Spinal cord (tissue), 10 donors: Measurements from ENCODE around the gene RRP1. TPM values are rescaled to one million over a fixed set of nuclear protein-coding genes. Genes with fewer than 3 reads are reported as not detected.
A peak's percentile ranks its signal among the peaks of the same experiment; 100 is the strongest.

ENCODE experiments used
- DNase-seq, 6 donors: peaks; one replicate each; pipeline versions ENCODE4 v3.0.0 to v3.0.0-alpha.2; 2013 to 2015; ENCODE audit warnings: low spot score in 6 of 6, low read depth in 4 of 6
- H3K27ac ChIP-seq: one replicate; pipeline ENCODE4 v1.5.1; 2013; ENCODE audit warnings: low read depth, low read length, control low read depth
- H3K27me3 ChIP-seq: one replicate; pipeline ENCODE4 v1.6.1; 2013; ENCODE audit warnings: low read length; ENCODE audit not compliant: control insufficient read depth, insufficient read depth
- H3K36me3 ChIP-seq: one replicate; pipeline ENCODE4 v1.6.1; 2013; ENCODE audit warnings: low read length; ENCODE audit not compliant: control insufficient read depth, insufficient read depth
- H3K4me1 ChIP-seq: one replicate; pipeline ENCODE4 v1.6.1; 2013; ENCODE audit warnings: low read length; ENCODE audit not compliant: control insufficient read depth, insufficient read depth
- H3K4me3 ChIP-seq: one replicate; pipeline ENCODE4 v1.5.1; 2013; ENCODE audit warnings: low read depth, low read length, control low read depth
- H3K9me3 ChIP-seq: one replicate; pipeline ENCODE4 v1.6.1; 2013; ENCODE audit warnings: low read length; ENCODE audit not compliant: control insufficient read depth, insufficient read depth
- WGBS: methylation state at CpG from one replicate; pipeline ENCODE4 v1.1.5; 2013; ENCODE audit warnings: missing lambda C conversion rate; ENCODE audit not compliant: insufficient coverage; 5-methylcytosine and 5-hydroxymethylcytosine counted together
- polyA plus RNA-seq, 2 donors: library from polyadenylated mRNA; unstranded; fragments of 120-200 nt; gene quantifications; one replicate each; pipeline ENCODE4 v1.2.1, GENCODE V29; 2013; ENCODE audit not compliant: insufficient read length in 2 of 2
- total RNA-seq, 2 donors: library from RNA; depleted of rRNA in 1 of 2; stranded (reverse); fragments of 120-200 nt in 1 of 2; fragments of >200 nt in 1 of 2; gene quantifications; one replicate each; pipeline versions ENCODE4 v1.2.3 to v1.2.4, GENCODE V29; 2013 to 2014
- donor health status: healthy.

RRP1 gene
- total and polyA plus RNA-seq, 4 donors = 14.2 to 39.2 (median 24.1) TPM

DNA sequence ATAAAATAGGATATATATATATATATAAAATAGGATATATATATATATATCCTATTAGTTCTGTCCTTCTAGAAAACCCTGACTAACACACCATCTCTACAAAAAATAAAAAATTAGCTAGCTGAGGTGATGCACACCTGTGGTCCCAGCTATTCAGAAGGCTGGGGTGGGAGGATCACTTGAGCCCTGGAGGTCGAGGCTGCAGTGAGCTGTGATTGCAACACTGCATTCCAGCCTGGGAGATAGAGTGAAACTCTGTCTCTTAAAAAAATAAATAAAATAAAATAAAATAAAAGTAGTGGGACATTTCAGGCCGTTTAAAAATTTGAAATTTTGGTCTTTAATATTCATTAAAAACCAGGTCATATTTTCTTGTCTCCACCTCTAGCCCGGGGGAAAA is 4.2 kb upstream of the RRP1 start:
- no peaks in the 10 kb centered on the region for H3K9me3 ChIP-seq
- H3K36me3 ChIP-seq = no peaks in the 10 kb centered on the region

GRCh38 chr21:43786300-43786806 is 3.0 kb upstream of the RRP1 start:
- Histone ChIP-seq H3K4me3 (no peak overlapping the region), H3K27ac (no peak overlapping the region), H3K27me3 (no peaks in the 10 kb centered on the region), H3K9me3 (no peaks in the 10 kb centered on the region), H3K36me3 (peaks cover 5% of the 10 kb centered on the region), H3K4me1 (peaks cover 19% of the 10 kb centered on the region)
- WGBS = 86% methylated on average over 18 of the region's 18 CpGs
- no peak for DNase-seq

More for the DNA sequence above, 4.2 kb upstream of the RRP1 start:
- H3K4me1 ChIP-seq = peaks cover 8% of the 10 kb centered on the region
- H3K27me3 ChIP-seq = no peaks in the 10 kb centered on the region
- no peak for DNase-seq
- WGBS = no CpG with 5 or more reads among the region's 3 CpGs
- no peak overlapping the region for H3K27ac ChIP-seq
- H3K4me3 ChIP-seq = no peak overlapping the region

GRCh38 chr21:43786807-43787440 is 2.5 kb upstream of the RRP1 start:
- Histone ChIP-seq H3K9me3 (no peaks in the 10 kb centered on the region), H3K27ac (no peak overlapping the region)
- WGBS = 96% methylated on average over 37 of the region's 38 CpGs

GRCh38 chr21:43790010-43790524 is 690 bp downstream of the RRP1 start:
- H3K36me3 ChIP-seq = peaks cover 42% of the 10 kb centered on the region
- peak overlapping the region; percentile 82 for H3K4me3 ChIP-seq
- H3K27ac ChIP-seq = no peak overlapping the region
- H3K9me3 ChIP-seq = no peaks in the 10 kb centered on the region
- no peaks in the 10 kb centered on the region for H3K27me3 ChIP-seq
- DNase-seq = no peak
- WGBS = 20% methylated on average over 13 of the region's 13 CpGs
- peaks cover 19% of the 10 kb centered on the region for H3K4me1 ChIP-seq

More at GRCh38 chr21:43786807-43787440, 2.5 kb upstream of the RRP1 start:
- H3K4me3 ChIP-seq = no peak overlapping the region
- H3K36me3 ChIP-seq = peaks cover 11% of the 10 kb centered on the region
- no peak for DNase-seq
- peaks cover 19% of the 10 kb centered on the region for H3K4me1 ChIP-seq
- no peaks in the 10 kb centered on the region for H3K27me3 ChIP-seq

DNA sequence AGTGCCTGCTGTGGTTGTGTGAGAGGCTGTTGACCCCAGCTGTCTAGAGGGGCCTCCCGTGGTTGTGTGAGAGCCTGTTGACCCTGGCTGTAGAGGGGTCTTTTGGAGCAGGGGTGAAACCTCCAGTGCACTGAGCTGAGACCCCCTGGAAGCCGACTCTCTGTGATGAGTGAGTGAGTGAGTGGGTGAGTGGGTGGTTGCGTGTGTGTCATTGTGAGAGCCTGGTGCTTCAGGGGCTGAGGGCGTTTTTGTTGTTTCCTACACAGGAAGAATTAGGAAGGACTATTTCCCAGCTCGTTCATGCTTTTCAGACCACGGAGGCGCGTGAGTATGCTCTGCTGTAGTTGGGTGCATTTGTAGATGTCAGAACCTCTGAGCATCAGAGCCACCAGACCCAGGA is 3.0 kb downstream of the RRP1 start:
- no peak for DNase-seq
- Histone ChIP-seq H3K4me3 (no peak overlapping the region), H3K36me3 (peaks cover 64% of the 10 kb centered on the region), H3K4me1 (peaks cover 19% of the 10 kb centered on the region), H3K9me3 (no peaks in the 10 kb centered on the region), H3K27ac (no peak overlapping the region), H3K27me3 (no peaks in the 10 kb centered on the region)
- 97% methylated on average over 8 of the region's 8 CpGs for WGBS

DNA sequence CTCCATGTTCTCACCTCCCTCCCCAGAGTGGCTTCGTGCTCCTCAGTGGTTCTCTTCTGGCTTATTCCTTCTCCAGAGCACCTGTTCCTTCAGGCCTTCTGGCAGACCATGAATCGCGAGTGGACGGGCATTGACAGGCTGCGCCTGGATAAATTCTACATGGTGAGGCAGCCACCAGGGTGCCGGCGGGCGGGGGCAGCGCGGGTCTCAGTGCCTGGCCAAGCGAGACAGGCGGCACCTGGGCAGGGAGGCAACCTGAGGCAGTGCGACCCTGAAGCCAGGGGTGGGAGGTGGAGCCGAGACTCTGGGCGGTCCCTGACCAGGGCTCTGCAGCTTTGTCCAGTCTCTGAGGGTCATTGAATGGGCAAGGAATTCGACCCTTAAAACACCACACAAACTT is 3.9 kb downstream of the RRP1 start:
- Histone ChIP-seq H3K36me3 (peaks cover 72% of the 10 kb centered on the region), H3K4me3 (no peak overlapping the region), H3K4me1 (peaks cover 19% of the 10 kb centered on the region), H3K27ac (no peak overlapping the region), H3K9me3 (no peaks in the 10 kb centered on the region), H3K27me3 (no peaks in the 10 kb centered on the region)
- no peak for DNase-seq
- 92% methylated on average over 15 of the region's 16 CpGs for WGBS

GRCh38 chr21:43794311-43794710 is 4.9 kb downstream of the RRP1 start:
- Histone ChIP-seq H3K27me3 (no peaks in the 10 kb centered on the region), H3K4me1 (peaks cover 13% of the 10 kb centered on the region), H3K36me3 (peaks cover 83% of the 10 kb centered on the region), H3K9me3 (no peaks in the 10 kb centered on the region), H3K27ac (no peak overlapping the region), H3K4me3 (no peak overlapping the region)
- no peak for DNase-seq
- WGBS = 78% methylated on average over 12 of the region's 12 CpGs

DNA sequence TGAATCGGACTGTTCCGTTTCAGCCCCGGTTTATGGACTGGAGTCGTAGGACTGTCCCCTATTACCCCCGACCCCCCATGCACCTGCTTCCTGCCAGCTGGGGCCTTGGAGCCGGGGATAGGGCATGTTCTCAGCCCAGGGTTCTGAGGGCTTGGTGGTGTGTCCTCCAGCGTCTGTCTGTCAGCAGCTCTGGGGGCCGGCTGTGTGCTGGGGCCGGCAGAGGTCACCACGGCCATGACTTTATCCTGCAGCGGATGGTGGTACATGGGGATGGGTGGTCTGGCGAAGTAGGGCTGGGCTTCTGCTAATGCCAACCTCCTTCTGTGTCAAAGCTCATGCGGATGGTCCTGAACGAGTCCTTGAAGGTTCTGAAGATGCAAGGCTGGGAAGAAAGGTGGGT is 5.5 kb downstream of the RRP1 start:
- H3K27me3 ChIP-seq = no peaks in the 10 kb centered on the region
- no peak overlapping the region for H3K4me3 ChIP-seq
- 85% methylated on average over 14 of the region's 14 CpGs for WGBS

GRCh38 chr21:43797415-43797814 is 8.0 kb downstream of the RRP1 start:
- H3K27me3 ChIP-seq = no peaks in the 10 kb centered on the region
- WGBS = 93% methylated on average over 19 of the region's 19 CpGs
- no peak for DNase-seq
- no peak overlapping the region for H3K27ac ChIP-seq
- no peak overlapping the region for H3K4me3 ChIP-seq
- H3K9me3 ChIP-seq = no peaks in the 10 kb centered on the region
- H3K36me3 ChIP-seq = peaks cover 98% of the 10 kb centered on the region
- H3K4me1 ChIP-seq = no peaks in the 10 kb centered on the region

More for the DNA sequence above, 5.5 kb downstream of the RRP1 start:
- no peak overlapping the region for H3K27ac ChIP-seq
- H3K4me1 ChIP-seq = peaks cover 13% of the 10 kb centered on the region
- peaks cover 89% of the 10 kb centered on the region for H3K36me3 ChIP-seq
- DNase-seq = no peak
- no peaks in the 10 kb centered on the region for H3K9me3 ChIP-seq
